Activated CD8-positive, alpha-beta memory T cell treated with anti-CD3 and anti-CD28 coated beads, Interleukin-2, amount 50 U/mL, for 4 hours (primary cell): ENCODE results near the gene EHBP1L1.
A peak's percentile ranks its signal among the peaks of the same experiment; 100 is the strongest.

Experiments used
- DNase-seq: peaks from one replicate; pipeline ENCODE4 v3.0.0-alpha.2; 2020

EHBP1L1 gene

DNA sequence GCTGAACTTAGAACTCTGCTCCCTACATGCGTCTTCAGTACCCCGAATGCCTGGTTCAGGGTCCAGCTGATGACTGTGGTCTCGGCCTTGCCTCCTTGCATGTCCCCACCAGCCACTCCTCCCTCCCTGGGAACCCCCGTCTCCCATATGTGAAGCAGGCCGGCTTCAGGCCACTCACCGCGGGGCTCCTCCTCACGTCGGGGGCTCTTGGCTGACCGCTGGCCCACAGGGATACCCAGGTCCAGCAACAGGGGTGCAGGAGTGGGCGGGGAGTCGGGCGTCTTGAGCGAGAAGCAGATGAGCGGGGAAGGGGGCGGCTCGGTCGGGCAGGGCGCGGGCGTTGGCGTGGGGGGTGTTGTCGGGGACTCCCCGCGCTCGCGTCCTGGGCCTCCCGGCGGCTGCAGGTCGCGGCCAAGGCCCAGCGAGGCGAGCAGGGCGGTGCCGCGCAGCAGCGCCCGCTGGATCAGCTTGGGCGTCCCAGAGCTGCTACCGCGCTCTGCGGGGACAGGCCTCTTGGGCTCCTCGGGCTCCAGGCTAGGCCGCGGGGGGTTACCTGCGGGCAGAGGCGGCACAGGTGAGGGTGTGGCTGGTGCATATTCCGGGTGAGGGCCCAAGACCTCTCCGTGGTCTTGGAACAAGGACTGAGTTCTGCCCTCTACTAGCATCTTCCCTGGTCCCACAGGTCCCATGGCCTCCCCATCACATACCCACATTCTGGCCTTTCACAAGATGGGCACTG is 23.5 kb downstream of the EHBP1L1 start:
- no peak for DNase-seq

DNA sequence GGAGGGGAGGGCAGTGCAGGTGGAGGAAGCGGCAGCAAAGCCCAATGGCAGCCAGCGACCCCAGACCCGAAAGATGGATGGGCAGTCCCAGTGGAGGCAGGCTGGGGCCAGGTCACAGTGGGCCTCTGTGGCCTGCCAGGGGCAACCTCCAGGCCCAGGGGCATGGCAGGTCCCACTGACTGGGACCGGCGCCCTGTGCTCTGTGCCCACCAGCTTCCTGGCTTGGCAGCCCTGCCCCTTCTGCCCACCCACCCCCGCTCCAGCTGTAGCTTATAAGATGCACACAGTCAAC is 24.0 kb downstream of the EHBP1L1 start:
- DNase-seq = no peak

DNA sequence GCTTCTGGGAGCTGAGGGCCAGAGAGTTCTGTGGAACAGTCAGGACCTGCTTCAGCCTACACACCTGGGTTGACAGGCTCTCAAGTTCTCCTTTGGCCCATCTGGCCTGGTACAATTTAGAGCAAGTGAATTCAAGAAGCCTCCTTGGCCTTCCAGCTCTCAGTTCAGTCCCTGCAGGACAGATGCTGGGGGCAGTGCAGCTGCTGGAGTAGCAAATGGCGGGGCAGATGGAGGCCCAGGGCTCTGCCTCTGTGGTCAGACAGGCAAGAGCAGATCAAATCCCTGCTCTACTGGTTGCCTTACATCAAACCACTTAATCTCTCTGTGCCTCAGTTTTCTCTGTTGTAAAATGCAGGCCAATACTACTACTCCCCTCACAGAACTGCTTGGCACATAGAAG is 28.4 kb downstream of the EHBP1L1 start:
- no peak for DNase-seq

DNA sequence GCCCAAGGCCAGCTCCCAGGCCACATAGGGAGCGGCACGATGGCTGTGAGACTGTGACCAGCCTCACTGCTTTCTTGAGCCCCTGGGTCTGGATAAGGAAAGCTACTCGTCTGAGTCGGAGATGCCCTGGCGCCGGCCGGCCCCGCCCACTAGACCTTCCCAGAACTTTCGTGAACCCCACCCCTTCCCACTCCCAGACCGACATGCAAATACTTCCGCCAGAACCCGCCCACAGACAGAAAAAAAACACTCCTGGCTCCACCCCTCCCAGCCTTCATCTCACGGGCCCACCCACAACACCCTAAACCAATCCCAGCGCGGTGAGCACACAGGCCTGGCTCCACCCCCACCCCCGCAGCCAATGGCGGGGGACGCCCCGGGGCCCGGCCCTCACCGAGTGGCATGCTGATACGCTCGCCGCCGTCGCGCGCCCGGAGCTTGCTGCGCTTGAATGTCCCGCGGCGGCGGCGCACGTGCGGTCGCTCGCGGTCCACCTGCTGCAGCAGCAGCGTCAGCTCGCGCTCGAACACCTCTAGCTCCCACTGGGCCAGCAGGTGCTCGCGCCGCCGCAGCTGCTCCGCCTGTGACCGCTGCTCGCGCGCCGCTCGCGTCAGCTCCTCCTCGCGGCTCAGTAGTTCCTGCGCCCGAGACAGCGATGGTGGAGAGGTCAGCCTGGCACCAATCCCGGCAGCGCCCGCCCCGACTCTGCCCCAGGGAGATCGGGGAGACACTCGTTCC is 31.2 kb downstream of the EHBP1L1 start:
- DNase-seq = no peak

DNA sequence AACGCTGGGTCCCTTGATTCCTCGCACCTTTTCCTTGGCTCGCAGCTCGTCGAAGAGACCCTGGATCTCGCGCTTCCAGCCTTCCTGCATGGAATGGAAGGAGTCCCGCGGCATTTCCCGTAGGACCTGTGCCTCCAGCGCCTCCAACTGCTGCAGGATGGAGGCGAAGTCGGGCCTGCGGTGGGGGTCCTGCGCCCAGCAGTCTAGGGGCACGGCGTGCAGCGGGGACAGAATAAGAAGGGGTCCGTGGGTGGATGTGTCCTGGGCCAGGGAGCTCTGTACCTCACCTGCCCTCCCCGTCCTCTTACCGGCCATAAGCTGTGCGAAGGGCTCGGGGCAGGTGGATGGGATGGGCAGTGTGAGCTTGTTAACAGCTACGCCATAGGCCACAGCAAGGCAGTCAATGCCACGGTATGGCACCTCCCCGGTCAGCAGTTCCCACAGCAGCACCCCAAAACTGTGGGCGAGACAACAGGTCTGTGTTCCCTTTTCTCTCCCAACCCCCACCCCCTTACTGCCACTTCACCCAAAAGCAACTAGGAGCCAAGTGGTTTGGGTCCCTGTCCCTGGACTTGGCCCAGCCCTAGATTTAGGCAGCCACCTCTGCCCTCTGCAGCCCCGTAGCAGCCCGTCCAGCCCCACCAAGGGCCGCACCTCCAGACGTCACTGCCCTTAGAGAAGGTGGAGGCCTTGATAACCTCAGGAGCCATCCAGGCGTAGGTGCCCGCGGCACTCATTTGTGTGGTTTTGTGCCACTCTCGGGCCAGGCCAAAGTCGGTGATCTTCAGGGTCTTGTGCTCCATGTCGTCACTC is 32.0 kb downstream of the EHBP1L1 start:
- no peak for DNase-seq

DNA sequence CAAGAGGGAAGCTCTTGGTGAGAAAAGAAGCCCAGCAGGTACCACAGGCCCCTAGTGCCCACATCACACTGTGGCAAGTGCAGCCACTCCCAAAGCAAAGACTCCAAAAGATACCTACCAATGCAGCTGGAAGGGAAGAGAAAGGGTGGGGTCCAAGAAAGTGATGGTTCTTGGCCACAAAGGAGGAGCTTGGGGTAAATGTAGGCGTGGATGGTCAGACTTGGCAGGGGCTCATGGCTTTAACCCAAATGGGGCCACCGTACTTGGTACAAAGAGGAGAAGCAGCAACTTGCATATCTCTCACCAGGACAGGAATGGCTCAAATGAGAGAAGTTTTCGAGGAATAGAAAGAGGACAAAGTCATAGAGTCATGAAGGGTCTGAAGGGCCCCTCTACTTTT is 33.4 kb downstream of the EHBP1L1 start:
- DNase-seq = no peak

DNA sequence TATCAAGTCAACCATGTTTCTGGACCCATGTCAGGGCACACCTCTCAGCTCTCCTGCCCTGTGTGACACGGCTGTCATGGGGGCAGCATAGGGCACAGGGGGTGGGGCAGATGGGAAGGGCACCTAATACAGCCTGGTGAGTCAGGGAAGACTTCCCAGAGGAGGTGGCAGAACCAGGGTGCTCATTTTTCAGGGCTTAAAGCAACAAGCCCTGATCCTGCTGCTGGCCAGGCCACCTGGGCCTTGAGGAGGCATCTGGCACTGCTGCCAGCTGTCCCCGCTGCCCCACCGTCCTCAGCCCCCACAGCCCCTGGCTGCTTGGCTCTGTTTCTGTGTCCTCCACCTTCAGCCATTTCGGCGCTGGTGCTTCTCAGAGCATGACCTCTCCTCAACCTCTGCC is 33.8 kb downstream of the EHBP1L1 start:
- no peak for DNase-seq

DNA sequence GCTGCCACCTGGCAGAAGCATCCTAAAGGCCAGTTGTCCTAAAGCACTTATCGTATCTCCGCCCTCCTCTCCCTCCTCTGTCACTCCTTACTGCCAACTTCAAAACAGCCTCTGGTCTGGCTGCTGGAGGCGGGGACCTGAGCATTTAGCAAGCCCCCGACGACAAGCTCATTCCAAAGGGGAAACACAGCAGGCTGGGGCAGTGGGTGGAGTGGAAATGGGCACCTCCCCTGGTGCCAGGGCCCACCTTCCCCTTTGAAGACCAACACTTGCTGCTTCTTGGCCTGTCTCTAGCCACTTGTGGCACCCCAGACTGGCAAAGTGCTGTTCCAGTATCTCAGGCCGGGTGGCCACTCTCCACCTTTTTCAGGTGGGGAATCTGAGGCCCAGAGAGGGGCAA is 34.6 kb downstream of the EHBP1L1 start:
- DNase-seq = no peak

DNA sequence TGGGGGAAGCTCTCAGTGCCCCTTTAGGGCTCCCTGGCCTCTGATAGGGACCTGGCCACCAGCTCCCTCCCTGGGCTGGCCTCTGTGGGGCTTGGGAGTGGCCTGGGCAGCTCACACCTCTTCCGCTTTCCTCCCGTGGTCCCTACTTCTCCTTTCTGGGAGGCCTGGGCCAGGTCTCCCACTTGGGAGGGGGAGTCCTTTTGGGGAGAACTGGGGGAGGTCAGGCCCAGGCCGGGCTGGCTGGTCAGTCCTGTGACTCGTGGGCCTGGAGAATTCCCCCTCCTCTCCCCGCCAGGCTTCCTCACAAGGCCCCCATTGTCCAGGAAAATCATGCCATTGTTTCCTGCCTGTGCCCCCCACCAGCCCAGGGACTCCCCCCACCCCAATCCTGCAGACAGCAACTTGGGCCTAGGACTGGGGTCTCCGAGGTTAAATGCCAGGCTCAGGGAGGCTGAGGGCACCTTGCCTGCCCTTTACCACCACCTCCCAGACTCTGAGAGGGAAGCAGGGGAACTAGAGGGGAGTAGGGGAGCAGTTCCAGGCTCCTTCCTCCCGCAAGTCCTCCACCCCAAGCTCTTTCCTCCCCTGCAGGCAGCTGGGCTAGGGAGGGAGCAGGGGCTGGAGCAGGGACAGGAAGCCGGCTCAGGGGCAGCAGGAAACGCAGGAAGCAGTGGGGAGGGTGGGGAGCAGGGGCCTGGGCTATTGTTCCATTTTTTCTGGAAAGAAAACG is 35.3 kb downstream of the EHBP1L1 start:
- no peak for DNase-seq

DNA sequence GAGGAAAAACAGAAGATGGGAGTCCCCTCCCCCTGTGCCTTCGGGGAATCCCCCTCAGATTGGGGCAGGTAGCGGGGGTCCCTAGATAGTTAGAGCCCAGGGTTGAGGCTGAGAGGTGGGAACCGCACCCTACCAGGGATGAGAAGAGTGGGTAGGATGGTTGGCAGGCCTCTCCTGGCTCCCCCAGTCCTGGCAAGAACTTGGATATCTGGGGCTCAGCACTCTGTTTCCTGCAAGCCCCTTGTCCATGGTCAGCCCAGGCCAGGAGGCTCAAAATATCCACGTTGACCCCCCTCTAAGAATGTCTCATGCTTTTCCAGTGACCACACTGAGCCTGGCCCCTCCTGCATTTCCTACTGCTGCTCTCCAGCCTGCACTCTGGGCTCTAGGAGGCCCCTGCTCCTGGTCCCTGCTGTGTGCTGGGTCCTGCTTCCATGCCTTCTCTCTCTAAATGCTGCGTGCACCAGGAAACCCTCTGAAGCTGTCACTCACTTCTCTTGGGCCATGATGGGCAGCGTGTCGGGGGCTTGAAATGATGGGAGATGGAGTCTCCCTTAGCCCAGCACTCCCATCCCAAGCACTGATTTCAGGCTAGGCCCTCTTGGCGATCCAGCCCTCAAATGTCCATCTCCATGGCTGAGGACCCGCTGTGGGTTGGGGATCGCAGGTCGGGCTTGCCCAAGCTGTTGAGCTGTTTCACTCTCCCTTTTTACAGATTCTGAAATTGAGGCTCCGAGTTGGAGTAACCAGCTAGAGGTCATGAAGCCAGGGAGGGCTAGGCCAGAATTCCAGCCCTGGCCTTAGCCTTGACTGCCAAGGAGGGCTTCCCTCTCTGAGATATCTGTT is 36.1 kb downstream of the EHBP1L1 start:
- no peak for DNase-seq

DNA sequence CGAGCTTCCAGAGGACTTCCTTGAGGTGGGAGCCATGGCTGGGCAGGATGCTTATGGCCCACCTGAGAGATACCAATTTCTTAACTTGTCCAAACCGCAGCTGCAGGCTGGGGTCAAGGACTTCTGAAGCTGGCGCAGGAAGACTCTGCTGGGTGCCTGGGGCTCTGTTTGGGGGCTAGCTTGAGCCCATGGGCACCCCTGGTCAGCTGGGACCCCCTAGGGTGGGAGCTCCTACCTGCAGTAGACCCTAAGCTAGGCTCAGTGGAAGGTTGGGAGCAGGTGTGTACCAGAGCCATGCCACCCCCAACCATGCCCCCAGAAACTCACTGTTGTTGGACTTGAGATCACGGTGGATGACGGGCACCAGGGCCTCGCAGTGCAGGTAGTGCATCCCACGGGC is 36.8 kb downstream of the EHBP1L1 start:
- no peak for DNase-seq

DNA sequence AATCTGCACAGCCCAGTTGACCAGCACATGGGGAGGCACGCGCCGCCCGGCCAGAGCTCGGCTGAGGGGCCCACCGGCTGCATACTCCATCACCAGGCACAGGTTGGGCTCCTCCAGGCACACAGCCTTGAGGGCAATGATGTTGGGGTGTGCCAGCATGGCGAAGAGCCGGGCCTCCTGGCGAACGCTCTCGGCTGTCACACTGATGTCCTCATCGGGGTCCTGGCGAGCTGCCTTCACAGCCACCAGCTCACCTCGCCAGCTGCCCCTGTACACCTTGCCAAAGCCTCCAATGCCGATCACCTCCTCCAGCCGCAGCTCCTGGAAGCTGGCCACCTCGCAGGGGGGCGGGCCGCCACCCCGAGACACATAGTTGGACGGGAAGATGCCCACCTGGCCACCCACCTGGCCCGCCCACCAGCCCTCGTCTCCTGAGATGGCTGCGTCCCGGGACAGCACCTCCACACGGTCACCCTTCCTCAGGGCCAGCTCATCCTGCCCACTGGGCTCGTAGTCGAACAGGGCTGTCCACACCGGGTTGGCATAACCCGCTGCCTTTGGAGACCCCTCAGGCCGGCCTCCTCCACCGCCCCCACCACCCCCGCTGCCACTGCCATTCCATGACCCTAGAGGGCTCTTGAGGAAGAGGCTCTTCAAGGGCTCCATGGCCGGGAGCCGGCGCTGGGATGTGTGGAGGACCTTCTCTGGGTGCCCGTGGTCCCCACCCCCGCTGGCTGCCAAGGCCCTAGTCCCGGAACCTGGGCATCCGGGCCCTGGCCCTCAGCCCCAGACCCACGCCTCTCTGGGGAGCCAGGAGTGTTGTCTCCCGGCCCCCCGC is 37.5 kb downstream of the EHBP1L1 start:
- peak; percentile 39 for DNase-seq

DNA sequence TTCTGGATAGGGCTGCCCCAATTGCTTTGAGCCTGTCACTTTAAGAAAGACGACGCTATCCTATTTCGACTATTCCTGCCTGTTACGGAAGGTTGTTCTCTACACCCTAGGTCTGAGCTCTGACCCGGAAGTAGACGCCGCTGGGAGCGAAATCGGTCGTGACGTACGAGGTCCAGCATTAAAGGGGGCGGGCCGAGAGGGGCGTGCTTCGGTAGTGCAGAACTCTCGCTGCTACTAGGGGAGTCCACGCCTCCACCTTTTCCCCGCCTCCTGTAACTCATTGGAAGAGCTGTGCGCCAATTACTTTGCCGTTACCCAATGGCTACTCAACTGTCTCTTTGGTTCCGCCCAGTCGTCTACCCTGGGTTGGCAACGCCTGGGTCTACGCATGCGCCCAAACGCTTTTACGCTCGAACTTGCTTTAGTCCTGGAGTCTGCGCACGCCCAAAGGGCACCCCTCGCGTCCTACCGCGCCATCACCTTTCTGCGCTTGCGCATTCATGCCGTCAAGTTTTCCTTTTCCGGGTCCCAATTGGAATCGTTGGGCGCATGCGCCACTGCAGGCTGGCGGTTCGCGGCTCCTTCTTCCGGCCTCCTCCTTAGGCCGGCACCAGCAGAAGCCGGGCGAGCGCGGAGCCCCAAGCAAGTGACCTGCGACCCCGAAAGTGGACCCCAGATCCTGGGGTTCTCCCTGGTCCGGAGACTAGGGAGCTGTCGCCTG is 39.5 kb downstream of the EHBP1L1 start, which contains the start of gene PCNX3:
Gene PCNX3 (plus strand): TSS at position 548 of the 721 bp plus-strand sequence. CDS start 536 bp downstream, outside the sequence.
- DNase-seq = peak; percentile 99

DNA sequence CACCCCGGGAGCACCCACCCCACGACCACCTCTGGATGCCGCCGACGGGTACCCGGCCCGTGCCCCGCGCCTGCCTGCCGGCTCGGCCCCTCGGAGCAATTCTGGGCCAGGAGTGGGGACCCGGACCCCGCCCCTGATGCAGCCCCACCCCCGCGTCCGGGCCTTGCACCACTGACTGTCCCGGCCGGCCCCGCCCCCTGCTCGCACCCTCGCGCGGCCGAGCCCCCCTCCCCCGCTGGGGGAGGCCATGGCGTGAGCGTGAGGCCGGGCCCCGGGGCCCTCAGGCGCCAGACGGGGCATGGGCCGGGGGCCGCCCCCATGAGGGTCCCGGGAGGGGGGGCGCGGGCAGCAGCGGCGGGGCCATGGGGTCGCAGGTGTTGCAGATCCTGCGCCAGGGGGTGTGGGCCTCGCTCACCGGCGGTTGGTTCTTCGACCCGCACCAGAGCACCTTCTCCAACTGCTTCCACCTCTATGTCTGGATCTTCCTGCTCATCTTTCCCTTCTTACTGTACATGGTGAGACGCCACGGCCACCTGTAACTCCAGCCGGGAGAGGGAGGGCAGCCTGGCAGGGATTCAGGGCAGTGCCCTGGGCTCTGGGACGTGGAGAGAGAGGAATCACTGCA is 40.2 kb downstream of the EHBP1L1 start:
- no peak for DNase-seq

DNA sequence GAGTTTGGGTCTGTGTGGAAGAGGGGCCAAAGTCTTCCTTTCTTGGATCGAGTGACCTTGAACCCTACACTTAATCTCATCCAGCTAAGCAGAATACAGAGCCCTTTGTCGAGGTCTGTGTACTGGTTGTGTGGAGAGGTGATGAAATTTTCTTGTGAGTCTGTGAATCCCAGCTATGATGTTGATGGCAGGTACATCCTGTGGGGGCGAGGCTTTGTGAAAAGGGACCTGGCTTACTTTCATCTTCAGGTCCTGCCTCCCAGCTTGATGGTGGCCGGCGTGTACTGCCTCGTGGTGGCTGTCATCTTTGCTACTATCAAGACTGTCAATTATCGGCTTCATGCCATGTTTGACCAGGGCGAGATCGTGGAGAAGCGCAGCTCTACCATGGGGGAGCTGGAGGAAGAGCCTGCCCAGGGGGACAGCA is 40.7 kb downstream of the EHBP1L1 start:
- no peak for DNase-seq

DNA sequence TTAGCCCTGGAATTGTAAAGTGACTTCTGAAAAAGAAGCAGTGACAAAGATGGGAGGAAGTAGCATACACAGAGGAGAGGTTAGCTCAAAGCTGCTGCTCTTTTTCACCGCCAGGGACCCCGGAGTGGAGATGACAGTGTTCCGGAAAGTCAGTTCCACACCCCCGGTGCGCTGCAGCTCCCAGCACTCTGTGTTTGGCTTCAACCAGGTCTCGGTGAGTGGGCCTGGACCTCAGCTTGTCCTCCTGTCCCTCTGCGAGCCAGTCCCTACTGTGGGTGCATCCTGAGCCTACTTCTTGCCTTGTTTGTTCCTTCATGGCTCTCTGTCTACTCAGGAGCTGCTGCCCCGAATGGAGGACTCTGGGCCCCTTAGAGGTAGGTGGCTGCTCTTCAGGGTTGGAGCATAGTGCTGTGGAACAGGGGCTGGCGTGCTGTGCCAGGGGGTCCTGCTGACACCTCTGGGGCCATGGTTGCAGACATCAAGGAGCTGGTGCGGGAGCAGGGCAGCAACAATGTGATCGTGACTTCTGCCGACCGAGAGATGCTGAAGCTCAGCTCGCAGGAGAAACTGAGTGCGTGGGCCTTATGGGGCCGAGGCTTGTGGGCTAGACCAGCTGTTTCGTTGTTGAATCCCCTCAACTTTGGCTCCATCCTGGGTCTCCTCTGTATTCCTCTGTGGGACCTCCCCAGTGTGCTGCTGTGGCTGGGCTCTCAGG is 41.4 kb downstream of the EHBP1L1 start:
- no peak for DNase-seq

DNA sequence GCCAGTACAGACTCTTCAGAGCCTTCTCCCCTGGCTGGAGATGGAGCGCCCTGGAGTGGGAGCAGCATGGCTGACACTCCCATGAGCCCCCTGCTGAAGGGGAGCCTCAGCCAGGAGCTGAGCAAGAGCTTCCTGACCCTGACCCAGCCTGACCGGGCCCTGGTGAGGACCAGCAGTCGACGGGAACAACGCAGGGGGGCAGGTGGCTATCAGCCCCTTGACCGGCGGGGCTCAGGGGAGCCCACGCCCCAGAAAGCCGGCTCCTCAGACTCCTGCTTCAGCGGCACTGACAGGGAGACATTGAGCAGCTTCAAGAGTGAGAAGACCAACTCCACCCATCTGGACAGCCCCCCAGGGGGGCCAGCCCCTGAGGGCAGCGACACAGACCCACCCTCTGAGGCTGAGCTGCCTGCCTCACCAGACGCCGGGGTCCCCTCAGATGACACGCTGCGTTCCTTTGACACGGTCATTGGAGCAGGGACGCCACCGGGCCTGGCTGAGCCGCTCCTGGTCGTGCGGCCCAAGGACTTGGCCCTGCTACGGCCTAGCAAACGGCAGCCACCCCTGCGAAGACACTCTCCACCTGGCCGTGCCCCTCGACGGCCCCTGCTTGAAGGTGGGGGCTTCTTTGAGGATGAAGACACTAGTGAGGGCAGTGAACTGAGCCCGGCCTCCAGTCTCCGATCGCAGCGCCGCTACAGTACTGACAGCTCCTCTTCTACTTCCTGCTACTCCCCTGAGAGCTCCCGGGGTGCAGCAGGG is 42.3 kb downstream of the EHBP1L1 start:
- DNase-seq = no peak

DNA sequence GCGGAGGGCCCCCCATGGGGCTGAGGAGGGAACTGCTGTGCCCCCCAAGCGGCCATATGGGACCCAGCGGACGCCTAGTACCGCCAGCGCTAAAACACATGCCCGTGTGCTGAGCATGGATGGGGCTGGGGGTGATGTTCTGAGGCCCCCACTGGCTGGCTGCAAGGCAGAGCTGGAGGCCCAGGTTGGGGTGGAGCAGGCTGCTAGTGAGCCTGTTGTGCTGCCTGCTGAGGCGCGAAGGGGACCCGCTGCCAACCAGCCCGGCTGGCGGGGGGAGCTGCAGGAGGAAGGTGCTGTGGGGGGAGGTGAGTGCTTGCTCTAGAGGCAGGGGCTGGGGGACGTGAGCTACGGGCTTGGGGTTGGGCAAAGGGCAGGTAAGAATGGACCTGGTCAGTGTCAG is 42.9 kb downstream of the EHBP1L1 start:
- DNase-seq = no peak
